ENCODE data around the gene KCNN4. TPM values are rescaled to one million over a fixed set of nuclear protein-coding genes. Genes with fewer than 3 reads are reported as not detected.

KCNN4 gene
- total and polyA plus RNA-seq, 2 donors (not counting 3 experiments of a cell fraction or from before 2014, with no cell fraction given): 0.29 TPM; not detected in 1

DNA sequence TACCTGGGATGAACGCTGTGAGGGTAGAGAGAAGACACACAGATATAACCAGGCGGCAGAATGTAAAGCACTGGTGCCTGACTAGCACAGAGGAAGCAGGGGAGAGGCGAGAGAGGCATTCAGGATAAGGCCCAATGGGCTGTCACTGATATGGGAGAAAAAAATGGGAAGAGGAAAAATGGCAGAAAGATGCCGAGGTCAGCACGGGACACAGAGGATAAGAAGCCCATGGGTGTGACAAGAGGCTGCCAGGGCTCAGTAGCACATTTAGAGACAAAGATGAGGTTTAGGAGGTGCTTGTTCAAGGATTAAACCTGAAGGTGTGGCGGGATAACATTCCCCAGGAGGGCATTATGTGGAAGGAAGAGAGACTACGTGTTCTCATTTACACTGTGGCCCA is 31.6 kb downstream of the KCNN4 start:
- TF ChIP-seq POLR2A (IDR thresholded peaks at IDR 0.05; ENCODE audit: low read depth, low read length) (no peak), MYC (IDR thresholded peaks at IDR 0.05; ENCODE audit: low read depth, low read length) (no peak), CTCF (IDR thresholded peaks at IDR 0.05; ENCODE audit: extremely low read depth in 1 of 2, insufficient read depth in 1 of 2, low read depth in 1 of 2, low read length in 2 of 2) (no peak), POLR2AphosphoS5 (IDR thresholded peaks at IDR 0.05; ENCODE audit: insufficient read depth, low read depth, low read length) (no peak), JUN (IDR thresholded peaks at IDR 0.05; ENCODE audit: borderline replicate concordance, insufficient read depth, insufficient read length, low read depth) (no peak), EZH2 (IDR thresholded peaks at IDR 0.05; ENCODE audit: borderline replicate concordance, low read depth, low read length, severe bottlenecking) (no peak), GATA2 (IDR thresholded peaks at IDR 0.05; ENCODE audit: insufficient read depth, insufficient read length, low read depth, low read length) (no peak), FOS (IDR thresholded peaks at IDR 0.05; ENCODE audit: borderline replicate concordance, insufficient read depth, low read length) (no peak)
- TF ChIP-seq, protein P1, sequence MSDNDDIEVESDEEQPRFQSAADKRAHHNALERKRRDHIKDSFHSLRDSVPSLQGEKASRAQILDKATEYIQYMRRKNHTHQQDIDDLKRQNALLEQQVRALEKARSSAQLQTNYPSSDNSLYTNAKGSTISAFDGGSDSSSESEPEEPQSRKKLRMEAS (IDR thresholded peaks at IDR 0.05; ENCODE audit: insufficient read depth, insufficient read length): no peak
- dilution Hi-C loops (cut with MboI; ENCODE audit: extremely low pct_ligation_motif_present, low sequenced_read_pairs): no loop called here
- Histone ChIP-seq H3K9ac (replicated peaks; ENCODE audit: extremely low read depth, insufficient read depth, low read length) (no peak overlapping the region), H3K27ac (ENCODE audit: insufficient read depth, low read depth, low read length) (no peak overlapping the region), H3K4me3 (replicated peaks in 1 of 3; ENCODE audit: insufficient read depth in 1 of 3, low read depth in 1 of 3, low read length in 3 of 3) (no peak overlapping the region), H4K20me1 (replicated peaks; ENCODE audit: control insufficient read depth, extremely low read depth, insufficient read depth, low read length) (no peaks in the 10 kb centered on the region), H3K9me1 (replicated peaks; ENCODE audit: control insufficient read depth, extremely low read depth, insufficient read depth, low read length) (no peaks in the 10 kb centered on the region), H3K4me2 (ENCODE audit: insufficient read depth, low read length) (no peak overlapping the region), H3K27me3 (ENCODE audit: control insufficient read depth in 2 of 2, insufficient read depth in 2 of 2, low read length in 2 of 2) (no peaks in the 10 kb centered on the region), H3K79me2 (ENCODE audit: control insufficient read depth, insufficient read depth, low read length) (peaks cover 24% of the 10 kb centered on the region), H3K36me3 (ENCODE audit: control insufficient read depth in 2 of 2, extremely low read depth in 1 of 2, insufficient read depth in 2 of 2, low read length in 2 of 2) (peaks cover 27 to 43% of the 10 kb centered on the region in 2 experiments), H3K4me1 (ENCODE audit: control insufficient read depth, extremely low read depth, insufficient read depth, low read length) (peaks cover 19% of the 10 kb centered on the region), H3K9me3 (replicated peaks; ENCODE audit: control insufficient read depth, insufficient read depth, low read length) (no peaks in the 10 kb centered on the region), H2AFZ (ENCODE audit: low read depth, low read length) (no peak overlapping the region)
- FAIRE-seq (no peak), DNase-seq (ENCODE audit: low read depth, low spot score) (no peak)
- POLR2A ChIA-PET: no interaction called here
- BruUV-seq (replicated peaks): no TSS peak
- CTCF ChIA-PET: interaction anchor here (1.5 kb wide), 1 partner anchor 25 kb away, joined by 5 read pairs; no protein-coding TSS in a partner anchor
- intact Hi-C loops (cut with micrococcal nuclease): no loop called here
